Measurements from ENCODE around the gene ACE. TPM values are rescaled to one million over a fixed set of nuclear protein-coding genes. Genes with fewer than 3 reads are reported as not detected.
"Not testable (repeated sequence)": the region's sequence is repeated elsewhere in the genome, so short reads cannot be mapped to it uniquely, and the experiment has no call there.

ACE gene
- polyA plus RNA-seq, 1 donor: 12.9 TPM

DNA sequence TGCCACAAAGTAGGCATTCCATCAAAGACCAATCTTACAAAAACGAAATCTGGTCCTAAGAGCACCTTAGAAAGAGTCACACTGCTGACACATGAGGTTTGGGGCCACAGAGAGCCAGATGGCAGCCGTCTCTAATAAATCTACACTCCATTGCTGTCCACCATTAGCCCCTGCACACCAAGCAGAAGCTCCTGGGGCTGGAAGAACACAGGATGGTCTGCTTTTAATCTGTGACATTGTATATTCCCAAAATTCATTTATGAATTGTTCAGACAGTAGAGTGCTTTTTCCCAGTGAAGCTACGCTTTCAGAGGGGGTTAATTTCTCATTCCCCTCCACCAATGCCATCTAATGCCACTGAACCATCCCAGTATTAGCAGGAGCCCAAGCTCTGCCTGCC is 32.4 kb upstream of the ACE start:
- DNase-seq: no peak

DNA sequence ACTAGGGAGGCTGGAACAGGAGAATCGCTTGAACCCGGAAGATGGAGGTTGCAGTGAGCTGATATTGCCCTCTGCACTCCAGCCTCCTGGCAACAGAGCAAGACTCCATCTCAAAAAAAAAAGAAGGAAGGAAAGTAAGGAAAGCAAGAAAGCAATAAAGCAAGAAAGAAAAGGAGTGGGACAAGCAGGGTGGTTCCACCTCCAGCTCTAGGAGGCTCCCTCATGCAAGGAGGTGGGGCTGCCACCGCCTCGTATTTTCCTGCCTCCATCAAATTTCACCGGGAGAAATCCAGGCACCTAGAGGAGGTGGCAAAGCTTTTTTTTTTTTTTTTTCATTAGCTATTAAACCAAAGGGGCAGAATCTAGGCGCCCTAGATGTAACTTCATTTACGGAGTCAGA is 31.8 kb upstream of the ACE start:
- no peak for DNase-seq

DNA sequence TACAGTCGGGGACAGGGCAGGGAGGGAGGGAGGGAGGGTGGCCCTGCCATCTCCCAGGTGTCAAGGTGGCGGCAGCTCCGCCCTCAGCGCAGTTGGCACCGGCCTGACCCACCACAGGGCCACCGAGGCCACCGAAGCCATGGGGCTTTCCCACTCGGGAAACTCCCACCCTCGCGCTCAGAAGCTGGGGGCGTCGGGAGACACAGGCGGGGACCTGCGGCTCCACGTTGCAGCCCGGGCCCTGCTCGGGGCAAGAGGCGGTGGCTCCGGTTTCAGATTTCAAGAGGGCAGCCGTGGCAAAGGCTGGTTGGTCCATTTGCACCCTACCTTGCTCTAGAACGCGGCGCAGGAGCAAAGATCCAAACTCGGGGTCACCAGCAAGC is 31.3 kb upstream of the ACE start:
- DNase-seq: no peak

DNA sequence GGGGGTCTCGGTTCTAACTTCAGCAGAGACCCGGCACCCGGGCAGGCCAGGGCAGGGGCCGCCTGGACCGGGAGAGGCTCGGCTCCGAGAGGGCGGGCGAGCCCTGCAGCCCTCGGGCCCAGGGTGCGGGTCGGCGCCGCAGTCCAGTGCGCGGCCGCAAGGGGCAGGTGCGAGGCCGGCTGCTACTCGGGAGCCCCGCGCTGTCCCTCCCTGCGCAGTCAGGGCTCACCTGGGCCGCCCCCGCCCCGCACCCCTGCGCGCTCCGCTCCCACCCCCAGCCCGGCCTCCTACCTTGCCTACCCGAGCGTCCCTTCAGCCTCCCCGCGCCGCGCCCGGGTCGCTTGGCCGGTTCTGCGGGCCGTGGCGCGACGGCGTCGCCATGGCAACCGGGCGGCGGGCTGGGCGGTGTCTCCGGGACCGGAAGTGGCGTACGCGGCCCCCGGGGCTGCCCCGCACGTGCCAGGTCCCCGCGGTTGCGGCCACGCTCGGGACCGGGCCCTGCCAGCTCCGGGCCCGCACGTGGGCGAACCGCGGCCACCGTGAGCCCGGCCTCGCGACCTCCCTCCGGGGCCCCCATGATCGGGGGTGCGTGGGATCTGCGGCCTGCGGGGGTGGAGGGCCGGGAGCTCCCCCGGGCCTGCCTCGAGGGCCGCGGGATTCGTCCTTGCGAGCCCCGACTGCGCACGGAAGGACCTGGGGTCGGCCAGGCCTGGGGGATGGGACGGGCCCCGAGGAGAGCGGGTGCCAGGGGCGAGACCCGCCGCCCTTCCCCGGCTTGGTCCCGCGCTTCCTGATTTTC is 30.7 kb upstream of the ACE start, which contains the start of gene CYB561:
Gene CYB561 (minus strand): TSS at position 353 of the 799 bp plus-strand sequence. CDS start 8,759 bp downstream, outside the sequence.
- peak; percentile 75 for DNase-seq

DNA sequence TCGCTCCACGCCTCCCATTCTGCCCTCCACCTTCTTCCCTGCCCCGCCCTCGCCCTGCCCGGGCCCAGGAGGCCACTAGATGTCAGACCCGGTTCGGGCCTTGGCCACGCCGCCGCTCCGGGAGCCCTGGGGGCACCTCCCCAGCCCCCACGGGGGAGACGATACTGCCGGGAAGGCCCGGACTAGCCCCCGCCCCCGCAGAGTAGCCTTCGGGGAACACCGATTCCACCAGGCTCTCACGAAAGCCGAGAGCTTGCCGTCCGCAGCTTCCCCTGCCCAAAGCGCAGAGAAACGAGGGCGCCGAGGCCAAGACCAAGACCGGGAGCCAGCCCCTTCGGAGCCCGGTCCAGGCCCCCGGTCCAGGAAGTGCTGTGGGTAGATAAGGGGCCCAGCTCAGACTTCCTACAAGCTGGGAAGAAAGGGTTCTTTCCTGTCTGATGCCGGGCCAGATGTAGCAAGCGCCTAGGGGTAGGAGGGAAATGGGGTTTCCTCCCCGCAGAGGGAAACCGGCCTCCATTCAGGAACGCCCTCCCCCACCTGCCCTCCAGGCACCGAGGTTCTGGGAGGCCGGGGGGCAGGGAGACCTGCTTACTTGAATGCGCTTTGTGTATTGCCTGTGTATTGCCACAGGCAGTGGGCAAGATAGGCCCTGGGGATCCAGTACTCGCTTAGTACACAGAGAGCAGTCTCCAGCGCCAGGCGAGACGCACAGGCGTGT is 29.9 kb upstream of the ACE start:
- peak; percentile 34 for DNase-seq

DNA sequence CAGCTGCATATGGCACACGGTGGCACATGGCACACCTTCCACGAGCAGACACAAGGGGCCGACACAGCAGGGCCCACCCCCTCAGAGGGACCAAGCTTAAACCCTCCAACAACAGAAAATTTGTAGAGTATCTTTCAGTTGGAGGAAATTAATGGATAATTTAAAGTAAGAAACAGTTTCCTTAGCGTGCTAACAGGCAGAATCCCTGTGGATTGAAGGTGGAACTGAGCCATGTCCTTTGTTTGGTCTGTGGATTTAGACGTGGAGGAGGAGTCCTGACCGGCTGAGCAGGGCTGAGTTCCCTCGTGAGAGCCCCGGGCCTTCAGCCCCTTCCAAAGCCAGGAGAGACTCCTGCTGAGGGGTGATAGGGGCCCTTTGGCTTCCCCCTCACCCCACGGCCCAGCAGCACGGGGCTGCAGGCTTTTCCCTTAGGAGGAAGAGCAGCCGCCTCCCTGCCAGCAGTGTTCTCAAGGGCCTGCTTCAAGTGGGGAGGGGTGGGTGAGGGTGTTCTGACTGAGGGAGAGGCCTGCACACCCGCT is 29.3 kb upstream of the ACE start:
- no peak for DNase-seq

DNA sequence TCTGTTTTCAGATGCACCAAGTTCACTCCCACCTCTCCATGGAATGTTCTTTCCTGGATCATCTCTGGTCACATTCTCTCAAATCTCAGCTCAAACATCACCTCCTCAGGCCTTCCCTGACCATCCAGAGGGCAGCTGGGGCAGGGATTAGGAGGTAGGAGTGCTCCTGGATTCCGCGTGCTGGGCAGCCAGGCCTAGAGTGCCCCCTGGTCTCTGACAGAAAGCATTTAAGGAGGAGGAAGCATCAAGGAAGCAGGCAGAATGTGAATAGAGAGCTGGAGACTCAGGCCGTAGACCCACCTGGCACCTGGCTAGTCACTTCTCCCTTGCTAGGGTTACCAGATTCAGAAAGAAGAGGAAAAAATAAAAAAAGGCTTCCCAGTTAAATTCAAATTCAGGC is 28.2 kb upstream of the ACE start:
- no peak for DNase-seq

DNA sequence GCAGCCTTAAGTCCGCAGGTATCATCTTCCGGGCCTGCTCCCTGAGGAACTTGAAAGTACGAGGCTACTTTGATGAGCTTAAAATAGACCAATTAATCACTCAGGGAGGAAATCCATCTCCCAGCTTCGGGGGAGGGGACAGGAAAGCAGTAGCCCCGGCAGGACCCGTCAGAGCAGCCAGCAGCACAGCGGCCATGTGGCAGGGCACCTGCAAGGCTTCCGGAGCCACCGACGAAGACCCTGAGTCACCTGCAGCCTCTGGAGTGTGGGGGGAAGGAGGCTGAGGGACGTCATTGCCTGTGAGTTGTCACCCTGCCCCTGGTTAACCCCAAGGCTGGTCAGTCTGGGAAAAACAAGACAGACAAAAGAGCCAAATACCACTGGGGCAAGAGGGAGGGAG is 26.3 kb upstream of the ACE start:
- no peak for DNase-seq

DNA sequence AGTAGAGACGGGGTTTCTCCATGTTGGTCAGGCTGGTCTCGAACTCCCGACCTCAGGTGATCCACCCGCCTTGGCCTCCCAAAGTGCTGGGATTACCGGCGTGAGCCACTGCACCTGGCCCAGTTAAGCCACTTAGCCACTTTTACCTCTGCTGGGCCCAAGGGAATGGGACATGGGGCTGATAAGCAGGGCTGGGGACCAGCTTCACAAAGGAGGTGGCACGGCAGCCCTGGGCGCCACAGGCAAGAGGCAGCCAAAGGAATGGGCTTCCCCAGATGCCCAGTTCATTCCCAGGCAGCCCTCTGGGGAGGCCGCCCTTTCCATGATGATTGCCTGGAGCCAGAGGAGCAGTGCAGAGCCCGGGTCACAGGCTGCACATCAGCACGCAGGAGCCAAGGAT is 25.7 kb upstream of the ACE start:
- DNase-seq: no peak

DNA sequence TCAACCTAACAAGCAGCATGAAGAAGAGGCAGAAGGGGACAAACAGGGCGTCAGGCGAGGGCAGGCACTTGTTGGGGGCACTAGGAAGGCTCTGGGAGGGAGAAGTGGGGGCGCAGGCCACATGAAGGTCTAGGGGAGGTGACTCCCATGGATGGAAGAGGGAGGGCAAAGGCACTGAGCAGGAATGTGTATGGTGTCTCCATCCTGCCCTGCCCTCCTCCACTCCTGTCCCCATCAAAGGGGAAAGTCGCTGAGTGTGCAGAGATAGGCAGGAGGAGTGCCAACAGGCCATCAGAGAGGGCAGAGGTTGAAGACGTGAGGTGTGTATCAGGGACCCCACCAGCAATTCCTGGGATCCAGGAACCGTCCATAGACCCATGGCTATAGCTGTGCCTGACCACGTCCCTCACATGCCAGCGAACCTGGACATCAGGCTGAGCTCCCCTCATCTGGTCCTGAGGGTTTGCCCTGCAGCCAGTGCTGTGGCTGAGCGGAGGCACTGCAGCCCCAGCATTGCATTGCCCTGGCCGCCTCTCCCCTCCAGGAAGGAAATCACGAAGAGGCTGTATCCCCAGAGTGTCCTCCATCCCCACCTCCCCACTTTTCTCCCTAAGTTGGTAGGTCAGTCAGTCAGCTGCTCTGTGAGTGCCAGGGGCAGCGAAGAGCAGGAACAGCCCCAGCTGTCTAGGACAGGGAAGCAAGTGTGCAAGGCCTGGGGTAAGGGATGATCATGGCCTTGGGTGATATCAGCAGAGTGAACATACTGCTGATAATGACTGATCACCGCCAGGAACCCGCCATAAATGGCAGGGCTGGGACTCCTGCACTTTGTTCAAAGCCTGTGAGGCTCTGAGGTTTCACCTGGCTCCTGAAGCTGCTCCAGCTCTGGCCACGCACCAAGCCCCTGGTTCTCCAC is 24.6 kb upstream of the ACE start:
- no peak for DNase-seq

DNA sequence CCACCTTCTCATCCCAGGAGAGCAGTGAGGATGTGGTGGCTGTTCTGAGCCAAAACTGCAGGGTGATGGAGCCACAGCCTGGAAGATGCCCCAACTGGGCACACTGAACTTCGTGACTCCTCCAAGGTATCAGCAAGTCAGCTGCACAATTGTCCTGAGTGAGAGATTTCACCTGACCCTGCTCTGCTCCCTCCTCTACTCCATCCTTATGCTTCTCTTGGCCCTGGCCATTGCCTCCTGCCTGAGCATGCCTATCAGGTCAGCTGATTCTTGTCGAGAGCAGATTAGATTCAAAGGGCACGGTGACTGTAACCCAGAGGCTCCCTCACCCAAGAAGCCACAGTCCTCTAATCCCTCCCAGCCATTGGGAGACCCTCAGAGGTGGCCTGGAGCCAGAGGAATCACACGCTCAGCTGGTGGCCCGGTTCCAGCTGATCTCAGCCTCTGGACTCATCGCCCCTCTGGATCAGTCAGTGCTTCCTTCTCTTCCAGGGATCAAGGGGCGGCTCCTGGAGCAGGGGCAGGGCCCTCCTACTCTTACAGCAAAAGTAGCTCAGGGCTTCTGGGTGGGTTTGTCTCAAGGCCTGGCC is 23.8 kb upstream of the ACE start:
- no peak for DNase-seq

DNA sequence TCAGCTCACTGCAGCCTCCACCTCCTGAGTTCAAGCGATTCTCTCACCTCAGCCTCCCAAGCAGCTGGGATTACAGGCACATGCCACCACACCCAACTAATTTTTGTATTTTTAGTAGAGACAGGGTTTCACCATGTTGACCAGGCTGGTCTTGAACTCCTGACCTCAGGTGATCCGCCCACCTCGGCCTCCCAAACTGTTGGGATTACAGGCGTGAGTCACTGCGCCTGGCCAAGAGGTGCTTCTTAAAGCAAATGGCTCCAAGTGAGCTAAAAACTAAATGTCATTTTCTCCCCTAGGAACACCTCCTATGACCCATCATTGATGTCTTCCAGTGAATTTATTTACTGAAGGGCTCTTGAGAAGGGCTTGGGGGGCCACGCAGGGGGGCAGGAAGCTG is 22.5 kb upstream of the ACE start:
- not testable (repeated sequence) for DNase-seq

DNA sequence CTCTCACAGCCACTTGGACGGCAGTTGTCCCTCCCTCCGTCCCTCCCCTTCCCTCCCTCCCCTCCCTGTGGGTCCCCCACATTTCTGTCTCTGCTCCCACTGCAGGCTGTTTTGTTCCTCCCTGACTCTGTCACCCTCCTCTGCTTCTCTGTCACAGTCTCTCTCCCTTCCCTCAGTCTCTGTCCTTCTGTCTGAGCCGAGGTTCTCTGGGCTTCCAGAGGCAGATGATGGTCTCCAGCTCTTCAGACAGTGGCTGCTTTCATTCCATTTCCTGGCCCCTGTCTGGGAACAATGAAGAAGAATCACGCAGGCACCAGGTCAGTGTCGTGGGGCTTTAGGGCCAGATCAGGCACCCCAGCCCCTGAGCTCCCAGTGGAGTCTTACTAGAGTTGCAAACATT is 21.9 kb upstream of the ACE start:
- no peak for DNase-seq

DNA sequence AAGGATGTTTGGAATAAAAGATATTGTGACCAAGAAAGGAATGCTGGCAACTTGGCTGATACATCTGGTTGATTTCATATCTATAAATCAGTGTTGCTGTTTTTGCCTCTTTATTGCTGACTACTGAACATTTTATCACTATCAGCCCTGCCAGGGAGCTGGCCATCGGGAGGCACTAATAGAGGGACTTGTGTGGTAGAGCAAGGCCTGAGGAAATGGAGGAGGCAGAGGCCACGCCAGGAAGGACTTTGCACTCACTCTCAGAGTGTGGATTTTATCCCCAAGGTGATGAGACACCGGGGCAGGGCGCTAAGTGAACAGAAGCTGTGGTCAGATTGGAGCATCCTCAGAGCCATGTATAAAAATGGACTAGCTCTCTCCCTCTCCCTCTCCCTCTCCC is 21.4 kb upstream of the ACE start:
- DNase-seq: no peak

DNA sequence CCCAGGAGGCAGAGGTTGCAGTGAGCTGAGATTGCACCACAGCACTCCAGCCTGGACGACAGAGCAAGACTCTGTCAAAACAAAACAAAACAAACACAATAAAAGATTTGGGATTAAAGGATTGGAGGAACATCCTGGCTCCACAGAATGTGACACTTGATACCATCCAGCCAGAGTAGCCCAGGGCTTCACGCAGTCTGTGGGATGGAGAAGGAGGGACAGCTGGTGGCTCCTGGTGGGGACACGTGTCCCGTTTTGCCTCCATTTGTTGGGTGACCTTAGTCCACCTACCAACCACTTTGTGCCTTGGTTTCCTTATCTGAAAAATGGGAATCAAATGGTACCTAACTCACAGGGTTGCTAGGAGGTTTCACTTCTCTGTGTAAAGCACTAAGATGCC is 18.4 kb upstream of the ACE start:
- DNase-seq: no peak

DNA sequence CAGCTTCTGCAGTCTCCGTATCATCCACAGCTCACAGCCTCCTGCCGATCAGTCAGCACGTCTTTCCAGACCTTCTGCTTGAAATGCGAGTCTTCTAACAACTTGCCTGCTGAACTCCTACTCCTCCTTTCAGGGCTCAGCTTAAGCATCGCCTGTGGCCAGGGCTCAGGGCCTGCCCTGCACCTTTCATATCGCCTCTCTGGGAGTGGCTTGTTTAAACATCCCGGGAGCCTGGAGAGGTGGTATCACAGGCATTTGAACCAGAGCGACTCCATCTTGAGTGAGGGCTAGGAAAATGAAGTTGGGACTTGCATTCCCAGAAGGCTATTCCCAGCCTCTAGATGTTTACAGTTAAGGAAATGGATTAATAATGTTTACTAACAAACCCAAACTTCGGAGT is 16.8 kb upstream of the ACE start:
- no peak for DNase-seq

DNA sequence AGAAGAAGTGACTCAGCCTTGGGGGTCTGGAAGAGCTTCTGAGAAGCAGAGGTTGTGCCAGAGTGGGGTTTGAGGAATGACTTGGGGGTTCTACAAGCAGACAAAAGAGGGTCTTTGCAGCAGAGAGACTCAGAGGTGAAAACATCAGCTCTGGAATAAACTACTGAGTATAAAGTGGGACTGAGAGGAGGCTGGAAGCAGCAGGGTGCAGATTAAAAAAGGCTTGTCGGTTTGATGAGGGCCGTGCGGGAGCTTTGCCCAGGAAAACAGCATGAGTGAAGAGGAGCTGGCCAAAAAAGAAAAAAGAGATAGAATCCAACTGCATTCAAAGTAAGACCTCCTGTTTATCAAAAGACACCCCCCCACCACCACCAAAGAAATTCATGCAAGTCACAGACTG is 13.1 kb upstream of the ACE start:
- DNase-seq: no peak

DNA sequence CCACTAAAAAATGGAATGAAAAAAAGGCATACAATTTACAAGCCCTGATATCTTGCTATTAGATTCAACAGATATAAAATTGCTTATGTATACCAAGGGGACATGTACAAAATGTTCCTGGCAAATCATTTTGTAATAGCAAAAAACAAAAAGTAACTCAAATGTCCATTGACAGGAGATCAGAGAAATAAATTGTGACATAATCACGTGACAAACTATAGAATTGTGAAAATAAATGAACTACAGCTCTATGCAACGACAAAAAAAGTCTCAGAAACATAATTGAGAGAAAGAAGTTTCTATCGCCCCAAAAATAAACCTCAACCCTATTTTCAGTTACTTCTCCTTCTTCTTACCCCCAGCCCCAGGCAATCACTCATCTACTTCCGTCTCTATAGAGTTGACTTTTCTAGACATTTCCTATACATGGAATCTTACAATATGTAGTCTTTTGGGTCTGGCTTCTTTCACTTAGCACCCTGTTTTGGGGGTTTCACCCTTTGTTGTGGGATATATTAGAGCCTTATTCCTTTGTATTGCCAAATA is 12.1 kb upstream of the ACE start:
- no peak for DNase-seq

DNA sequence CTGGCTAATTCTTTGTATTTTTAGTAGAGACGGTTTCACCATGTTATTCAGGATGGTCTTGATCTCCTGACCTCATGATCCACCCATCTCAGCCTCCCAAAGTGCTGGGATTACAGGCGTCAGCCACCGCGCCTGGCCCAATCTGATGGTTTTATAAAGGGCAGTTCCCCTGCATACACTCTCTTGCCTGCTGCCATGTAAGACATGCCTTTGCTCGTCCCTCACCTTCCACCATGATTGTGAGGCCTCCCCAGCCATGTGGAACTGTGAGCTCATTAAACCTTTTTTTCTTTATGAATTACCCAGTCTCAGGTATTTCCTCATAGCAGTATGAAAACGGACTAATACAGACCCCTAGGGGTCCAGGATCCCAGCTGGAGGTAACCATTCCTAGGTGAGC is 8.8 kb upstream of the ACE start:
- DNase-seq: not testable (repeated sequence)

DNA sequence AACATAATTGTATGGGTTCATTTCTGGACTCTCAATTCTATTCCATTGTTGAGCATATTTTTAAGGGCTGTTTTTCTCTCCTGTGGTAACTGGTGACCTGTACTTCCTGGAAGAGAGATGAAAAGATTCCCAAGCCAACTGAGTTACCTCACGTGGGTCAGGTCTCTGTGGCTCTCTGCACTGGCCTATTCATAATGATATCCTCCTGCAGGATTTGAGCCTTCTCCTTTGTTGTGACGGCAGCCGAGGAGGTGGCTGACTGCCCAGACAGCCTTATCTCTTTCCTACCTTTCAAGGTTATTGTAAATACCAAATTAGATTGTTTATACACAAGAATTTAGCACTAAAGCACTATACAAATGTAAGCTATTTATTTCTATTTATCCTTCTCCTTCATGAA is 2.7 kb upstream of the ACE start:
- no peak for DNase-seq

DNA sequence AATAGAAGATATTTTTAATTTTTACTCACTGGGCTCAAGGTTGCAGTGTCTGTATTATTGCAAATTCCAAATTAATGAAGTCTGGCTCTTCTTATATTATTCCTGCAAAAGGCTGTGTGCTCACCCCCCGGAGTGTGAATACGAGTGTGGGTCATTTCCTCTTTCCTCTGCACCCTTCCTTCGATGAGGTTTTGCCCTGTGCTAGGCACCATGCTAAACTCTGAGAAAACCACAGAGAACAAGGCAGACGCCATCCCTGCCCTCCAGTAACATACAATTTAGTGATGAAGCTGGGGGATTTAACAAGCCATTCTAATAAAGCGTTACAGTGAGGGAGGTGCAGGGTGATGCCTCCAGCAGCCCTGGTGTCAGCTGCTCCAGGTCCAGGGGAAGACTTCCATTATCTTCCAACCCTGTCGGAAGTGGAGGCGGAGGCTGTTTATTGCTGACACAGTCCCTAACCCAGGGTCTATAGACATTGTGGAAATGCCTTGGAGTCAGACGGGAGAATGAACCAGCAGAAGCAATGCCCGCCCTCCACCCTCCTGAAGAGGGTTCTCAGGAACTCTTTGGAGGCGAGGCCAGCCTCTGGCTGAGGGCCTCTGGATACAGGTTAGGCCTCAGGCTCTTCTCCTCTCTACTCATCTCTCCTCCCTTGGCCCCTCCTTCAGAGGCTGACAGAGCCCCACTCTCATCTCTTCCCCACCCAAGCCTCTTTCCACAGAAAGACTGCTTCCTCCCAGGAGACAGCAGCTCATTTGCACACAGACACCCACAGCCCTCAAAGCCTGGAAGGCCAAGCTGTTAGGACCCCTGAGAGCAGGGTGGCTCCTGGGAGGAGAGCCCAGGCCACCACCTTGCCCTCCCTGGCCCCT is 2.0 kb upstream of the ACE start:
- DNase-seq: no peak

Data from hindlimb muscle (tissue), 1 donor.